Coronary artery (tissue), 2 donors: ENCODE measurements around the gene PEPD.
"Not testable (repeated sequence)": the region's sequence is repeated elsewhere in the genome, so short reads cannot be mapped to it uniquely, and the experiment has no call there.

Experiments used
- DNase-seq: peaks from one replicate; pipeline ENCODE4 v3.0.0-alpha.2; 2017; ENCODE audit warnings: low spot score
- H3K27ac ChIP-seq, 2 donors: fragments of 200-600 bp; sonication (generic); one replicate each; pipeline ENCODE4 v1.5.1; 2016 to 2019
- H3K4me3 ChIP-seq: fragments of 200-600 bp; sonication (generic); 2 replicates; pipeline ENCODE4 v1.5.1; 2016; ENCODE audit warnings: mild to moderate bottlenecking, moderate library complexity
- CTCF ChIP-seq: fragments of 200-600 bp; sonication (generic); IDR thresholded peaks from one replicate; pipeline ENCODE4 v1.5.1; 2019; ENCODE audit warnings: antibody characterized with exemption

PEPD gene

GRCh38 chr19:33559996-33560395 is 38.4 kb upstream of the PEPD start:
- no peak for TF ChIP-seq CTCF
- Histone ChIP-seq H3K4me3 (no peak overlapping the region), H3K27ac (no peak overlapping the region)
- no peak for DNase-seq

- Histone ChIP-seq H3K27ac (no peak overlapping the region), H3K4me3 (no peak overlapping the region)
- TF ChIP-seq CTCF = no peak
- DNase-seq = no peak
Observed at GRCh38 chr19:33558856-33559255, 37.3 kb upstream of the PEPD start.

- H3K27ac ChIP-seq = no peak overlapping the region
- TF ChIP-seq CTCF = no peak
- DNase-seq = no peak
- H3K4me3 ChIP-seq = no peak overlapping the region
Observed at GRCh38 chr19:33558151-33558550, 36.6 kb upstream of the PEPD start.

- no peak for TF ChIP-seq CTCF
- H3K27ac ChIP-seq = no peak overlapping the region
- H3K4me3 ChIP-seq = no peak overlapping the region
- DNase-seq = no peak
Observed at GRCh38 chr19:33557720-33558119, 36.1 kb upstream of the PEPD start.

- no peak for DNase-seq
- Histone ChIP-seq H3K4me3 (no peak overlapping the region), H3K27ac (no peak overlapping the region)
- TF ChIP-seq CTCF = no peak
Observed at GRCh38 chr19:33557196-33557595, 35.6 kb upstream of the PEPD start.

- DNase-seq = no peak
- TF ChIP-seq CTCF = no peak
- no peak overlapping the region for H3K27ac ChIP-seq
Observed at GRCh38 chr19:33556261-33556660, 34.7 kb upstream of the PEPD start.

GRCh38 chr19:33555726-33556125 is 34.1 kb upstream of the PEPD start:
- H3K4me3 ChIP-seq, H3K27ac ChIP-seq, DNase-seq: not testable (repeated sequence)

More at GRCh38 chr19:33556261-33556660, 34.7 kb upstream of the PEPD start:
- H3K4me3 ChIP-seq = no peak overlapping the region

GRCh38 chr19:33554821-33555220 is 33.2 kb upstream of the PEPD start:
- no peak for TF ChIP-seq CTCF
- Histone ChIP-seq H3K27ac (no peak overlapping the region), H3K4me3 (no peak overlapping the region)
- no peak for DNase-seq
